Activated T-cell treated with anti-CD3 and anti-CD28 coated beads for 48 hours (primary cell): ENCODE measurements around the gene KCNC1.

Experiments
- DNase-seq: peaks from one replicate; pipeline ENCODE4 v3.0.0-alpha.2; 2020; ENCODE audit warnings: low read depth

Gene KCNC1

GRCh38 chr11:17716807-17717206 lies 17.8 kb upstream of the KCNC1 start:
- DNase-seq, result no peak

- no peak for DNase-seq
Measured at GRCh38 chr11:17718015-17718414, 16.6 kb upstream of the KCNC1 start.

- DNase-seq, result no peak
Measured at GRCh38 chr11:17718510-17718962, 16.0 kb upstream of the KCNC1 start.

- DNase-seq, result no peak
Measured at GRCh38 chr11:17719028-17719937, 15.3 kb upstream of the KCNC1 start, which contains the start of gene MYOD1. Gene MYOD1 (plus strand): TSS chr11:17719571. CDS start chr11:17719783, 212 bp downstream.

GRCh38 chr11:17719938-17720795 lies 14.4 kb upstream of the KCNC1 start:
- DNase-seq, result no peak

- DNase-seq, result no peak
Measured at GRCh38 chr11:17720796-17721171, 13.8 kb upstream of the KCNC1 start.

GRCh38 chr11:17721242-17721999 lies 13.2 kb upstream of the KCNC1 start:
- no peak for DNase-seq

- no peak for DNase-seq
Measured at GRCh38 chr11:17722000-17722643, 12.5 kb upstream of the KCNC1 start.

- no peak for DNase-seq
Measured at GRCh38 chr11:17724020-17724908, 10.3 kb upstream of the KCNC1 start.

- DNase-seq, result no peak
Measured at GRCh38 chr11:17725174-17725573, 9.4 kb upstream of the KCNC1 start.

GRCh38 chr11:17730137-17730536 lies 4.4 kb upstream of the KCNC1 start:
- no peak for DNase-seq

- peak; percentile 65 for DNase-seq
Measured at GRCh38 chr11:17730608-17731462, 3.7 kb upstream of the KCNC1 start.

- DNase-seq, result no peak
Measured at GRCh38 chr11:17733261-17733660, 1.3 kb upstream of the KCNC1 start.

- peak; percentile 45 for DNase-seq
Measured at GRCh38 chr11:17734986-17735817, 621 bp downstream of the KCNC1 start.

- no peak for DNase-seq
Measured at GRCh38 chr11:17735818-17736578, 1.4 kb downstream of the KCNC1 start.

GRCh38 chr11:17736579-17736893 lies 2.0 kb downstream of the KCNC1 start:
- no peak for DNase-seq

- DNase-seq, result no peak
Measured at GRCh38 chr11:17736930-17737817, 2.6 kb downstream of the KCNC1 start.
